NAMALWA (cell line): ENCODE data around the gene PF4V1.
"Not testable (repeated sequence)": the region's sequence is repeated elsewhere in the genome, so short reads cannot be mapped to it uniquely, and the experiment has no call there.

Experiments used
- DNase-seq: peaks from one replicate; pipeline ENCODE4 v3.0.0-alpha.2; 2015; ENCODE audit warnings: low spot score

Gene PF4V1

GRCh38 chr4:73870768-73871167, 17.7 kb downstream of the PF4V1 start:
- DNase-seq: no peak

DNA sequence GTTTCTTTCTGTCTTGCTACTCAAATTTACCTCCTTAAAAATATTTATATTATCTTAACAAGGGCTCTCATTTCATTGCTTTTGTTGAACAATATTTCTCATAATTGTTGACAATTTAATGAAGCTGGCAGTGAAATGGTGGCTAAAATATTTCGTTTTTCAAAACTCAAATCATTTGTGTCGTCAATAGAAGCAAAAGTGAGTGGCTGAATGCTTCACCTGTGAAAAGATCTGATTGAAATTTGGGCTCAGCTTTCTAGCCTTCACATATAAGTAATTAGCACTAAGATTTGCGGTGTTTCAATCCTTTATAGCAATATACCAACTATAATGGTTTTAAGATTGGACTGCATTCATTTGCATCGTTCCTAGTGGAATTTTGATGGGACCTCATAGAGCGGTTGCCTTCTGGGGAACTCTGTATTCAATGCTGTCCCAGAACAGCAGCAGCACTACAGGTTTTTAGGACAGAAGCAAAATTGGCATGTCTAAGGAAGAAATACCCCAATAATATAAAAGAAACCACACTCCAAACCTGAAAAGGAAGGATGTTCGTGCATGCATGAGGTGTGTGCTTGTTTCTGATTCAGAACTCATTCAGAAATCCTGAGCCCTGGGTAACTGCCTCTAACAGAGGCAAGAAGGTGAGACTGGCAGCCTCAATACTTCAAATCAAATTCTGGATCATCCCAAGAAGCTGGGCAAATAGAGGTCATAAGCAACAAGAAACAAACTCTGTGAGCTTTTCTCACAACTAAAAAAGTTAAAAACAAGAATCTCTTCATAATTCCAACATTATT, 18.6 kb downstream of the PF4V1 start:
- no peak for DNase-seq

- no peak for DNase-seq
Observed at GRCh38 chr4:73872316-73873108, 19.4 kb downstream of the PF4V1 start.

GRCh38 chr4:73874386-73874785, 21.3 kb downstream of the PF4V1 start:
- no peak for DNase-seq

- DNase-seq: no peak
Observed at GRCh38 chr4:73875401-73875800, 22.3 kb downstream of the PF4V1 start.

- DNase-seq: no peak
Observed at GRCh38 chr4:73883306-73883705, 30.2 kb downstream of the PF4V1 start.

DNA sequence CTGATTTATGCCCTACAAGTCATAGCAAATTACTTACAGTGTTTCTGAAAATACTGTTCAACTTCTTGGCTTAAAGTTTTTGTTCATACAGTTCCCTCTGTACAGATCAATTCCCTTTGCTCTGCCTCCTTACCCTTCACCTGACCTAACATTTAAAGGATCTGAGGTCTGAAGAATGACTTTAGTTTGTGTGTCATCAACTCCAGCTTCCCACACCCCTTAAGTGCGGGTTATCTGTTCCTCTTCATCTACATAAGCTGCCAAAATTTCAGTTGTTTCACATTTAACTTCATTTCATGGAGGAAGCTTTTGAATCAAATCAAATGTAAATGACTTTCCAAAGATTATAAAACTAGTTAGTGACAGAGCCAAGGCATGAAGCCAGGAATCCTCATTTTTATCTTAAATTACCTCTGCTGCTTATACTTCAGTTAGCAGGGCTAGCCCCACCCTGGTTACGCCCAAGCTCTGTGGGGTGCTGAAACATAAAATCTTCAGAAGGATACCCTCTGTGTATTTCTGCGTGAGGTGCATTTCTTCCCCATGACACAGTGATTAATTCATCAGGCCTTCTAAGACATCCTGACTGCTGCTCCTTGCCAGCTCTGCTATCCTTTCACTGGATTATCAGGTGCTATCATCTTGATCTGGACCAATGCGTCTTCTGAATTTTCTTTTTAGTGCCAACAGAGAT, 32.6 kb downstream of the PF4V1 start:
- DNase-seq: no peak

- DNase-seq: no peak
Observed at GRCh38 chr4:73891326-73891725, 38.2 kb downstream of the PF4V1 start.

DNA sequence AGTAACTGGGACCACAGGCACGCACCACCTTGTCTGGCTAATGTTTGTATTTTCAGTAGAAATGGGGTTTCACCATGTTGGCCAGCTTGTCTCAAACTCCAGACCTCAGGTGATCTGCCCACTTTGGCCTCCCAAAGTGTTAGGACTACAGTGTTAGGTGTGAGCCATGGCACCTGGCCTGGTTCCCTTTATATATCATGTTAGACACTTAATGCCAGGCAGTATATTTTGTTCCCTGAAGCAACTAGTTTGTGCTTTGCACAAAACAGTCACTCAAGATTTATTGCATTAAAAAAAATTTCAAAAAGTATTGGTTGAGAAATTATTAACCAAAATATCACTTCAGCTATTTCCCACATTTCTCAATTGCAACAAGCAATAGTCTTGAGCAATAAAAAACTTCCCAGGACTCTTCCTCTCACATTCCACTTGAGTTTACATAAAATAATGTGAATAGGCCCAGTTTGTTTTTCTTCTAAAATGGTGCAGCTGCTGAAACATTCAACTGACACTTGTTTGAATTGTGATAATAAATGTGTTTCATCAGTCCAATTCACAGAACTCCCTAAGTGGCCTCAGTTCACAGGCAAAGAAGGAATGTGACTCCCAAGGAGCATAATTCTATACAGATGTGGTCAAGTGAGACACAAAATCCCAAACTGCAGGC, 38.8 kb downstream of the PF4V1 start:
- no peak for DNase-seq

GRCh38 chr4:73892966-73893365, 39.9 kb downstream of the PF4V1 start:
- no peak for DNase-seq

DNA sequence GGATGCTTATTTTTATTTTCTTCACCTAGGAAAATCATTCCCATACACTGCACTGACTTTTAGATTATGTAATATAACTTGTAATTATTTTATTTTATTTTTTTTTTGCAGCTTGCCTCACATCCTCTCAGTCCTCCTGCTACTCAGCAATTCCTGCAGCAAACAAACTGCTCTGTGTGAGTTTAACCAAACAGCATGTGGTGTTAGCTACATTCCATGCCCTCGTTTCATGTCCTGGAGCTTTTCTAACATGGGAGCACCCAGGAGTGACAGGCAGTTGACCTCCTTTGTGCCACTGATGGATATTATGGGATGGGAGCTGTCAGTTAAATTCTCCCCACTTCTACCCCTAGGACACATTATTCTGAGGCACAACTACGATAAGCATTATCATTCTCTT, 40.9 kb downstream of the PF4V1 start:
- no peak for DNase-seq

DNA sequence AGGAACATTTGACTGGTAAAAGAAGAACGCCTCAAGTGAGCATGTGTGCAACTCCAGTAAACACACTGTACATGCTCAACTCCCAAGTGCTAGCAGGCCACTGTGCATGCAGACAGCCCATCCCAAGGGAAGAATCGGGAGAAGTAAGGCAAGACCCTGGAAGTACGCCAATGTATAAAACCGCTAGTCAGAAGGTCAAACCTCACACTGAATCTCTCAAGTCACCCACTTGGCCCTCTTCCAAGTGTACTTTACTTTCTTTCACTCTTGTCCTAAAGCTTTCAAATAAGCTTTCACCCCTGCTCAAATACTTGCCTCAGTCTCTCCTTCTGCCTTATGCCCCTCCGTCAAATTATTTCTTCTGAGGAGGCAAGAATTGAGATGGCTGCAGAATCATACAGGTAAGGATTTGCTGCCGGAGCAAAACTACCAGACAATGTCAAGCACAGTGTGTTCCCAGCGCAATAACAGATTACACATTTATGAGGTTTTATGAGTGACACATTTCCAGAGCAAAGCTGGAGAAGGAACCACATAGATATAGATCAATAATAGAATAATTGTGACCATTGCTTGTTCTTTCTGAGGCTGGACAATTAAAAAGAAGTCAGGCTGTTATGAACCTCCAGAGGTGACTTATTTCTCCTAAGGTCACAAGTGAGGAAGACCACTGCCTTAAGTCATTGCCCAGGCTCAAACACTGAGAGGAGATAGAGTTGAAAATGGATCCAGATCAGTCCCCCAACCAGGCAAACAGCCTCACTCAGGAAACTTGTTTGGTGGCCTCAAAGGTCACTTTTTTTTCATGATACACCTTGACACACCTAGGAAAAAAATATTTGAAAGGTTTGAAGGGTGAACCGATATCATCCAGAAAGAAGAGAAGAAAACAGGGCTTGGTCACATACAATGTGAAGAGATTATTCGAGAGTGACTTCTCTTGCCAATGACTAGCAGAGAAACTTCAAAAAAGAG, 42.4 kb downstream of the PF4V1 start:
- DNase-seq: no peak

DNA sequence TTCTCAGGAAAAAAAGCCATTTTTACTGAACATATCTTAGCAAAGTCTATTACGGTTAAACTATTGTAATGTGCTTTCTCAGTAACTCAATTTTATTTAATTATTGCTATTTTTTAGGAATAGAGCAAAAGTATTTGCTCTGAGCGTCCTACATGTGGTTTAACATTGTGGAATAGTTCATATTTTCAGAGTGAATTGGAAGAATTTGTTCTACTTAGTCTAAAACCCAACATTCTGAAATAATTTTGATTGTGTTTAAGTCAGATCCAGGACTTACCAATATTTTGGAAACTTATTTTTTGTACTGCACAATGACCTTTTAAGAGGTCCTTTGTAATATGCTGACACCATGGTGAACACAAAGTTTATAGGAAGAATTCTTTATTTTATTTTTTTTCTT, 43.3 kb downstream of the PF4V1 start:
- DNase-seq: no peak

- DNase-seq: no peak
Observed at GRCh38 chr4:73897380-73898136, 44.5 kb downstream of the PF4V1 start.

GRCh38 chr4:73899338-73899737, 46.2 kb downstream of the PF4V1 start:
- DNase-seq: not testable (repeated sequence)

- no peak for DNase-seq
Observed at GRCh38 chr4:73901031-73901430, 47.9 kb downstream of the PF4V1 start.

DNA sequence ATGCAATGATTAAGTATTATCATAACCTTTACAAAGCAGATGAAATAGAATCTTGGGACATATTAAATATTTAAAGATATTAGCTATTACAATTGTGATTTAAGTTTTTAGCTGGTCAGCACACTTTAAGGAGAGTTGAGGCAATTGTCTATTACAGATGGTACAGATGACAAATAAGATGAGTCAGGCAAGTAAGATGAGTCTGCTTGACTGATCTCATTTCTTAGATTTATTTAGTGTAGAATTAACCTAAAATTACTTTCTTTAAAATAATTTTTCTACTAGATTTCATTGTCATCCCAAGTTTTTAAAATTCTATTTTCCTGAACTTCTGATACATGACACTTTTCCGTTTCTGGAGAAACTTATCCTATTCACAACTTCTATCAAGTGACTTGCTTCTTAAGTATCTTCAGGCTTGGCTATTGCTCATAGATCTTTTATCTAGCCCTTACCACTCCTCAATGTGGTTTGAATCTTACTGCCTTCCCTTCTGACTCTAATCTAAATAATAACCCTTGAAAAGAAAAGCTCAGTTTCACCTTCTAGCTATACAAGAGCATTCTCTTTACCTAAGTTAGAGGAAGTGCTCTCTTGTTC, 49.0 kb downstream of the PF4V1 start:
- no peak for DNase-seq

- DNase-seq: no peak
Observed at GRCh38 chr4:73902817-73903547, 49.9 kb downstream of the PF4V1 start.
